Measurements from ENCODE around the gene DIPK1C. TPM values are rescaled to one million over a fixed set of nuclear protein-coding genes. Genes with fewer than 3 reads are reported as not detected.

The DIPK1C gene
- total RNA-seq, 1 experiment from 2014 or later, result not detected

DNA sequence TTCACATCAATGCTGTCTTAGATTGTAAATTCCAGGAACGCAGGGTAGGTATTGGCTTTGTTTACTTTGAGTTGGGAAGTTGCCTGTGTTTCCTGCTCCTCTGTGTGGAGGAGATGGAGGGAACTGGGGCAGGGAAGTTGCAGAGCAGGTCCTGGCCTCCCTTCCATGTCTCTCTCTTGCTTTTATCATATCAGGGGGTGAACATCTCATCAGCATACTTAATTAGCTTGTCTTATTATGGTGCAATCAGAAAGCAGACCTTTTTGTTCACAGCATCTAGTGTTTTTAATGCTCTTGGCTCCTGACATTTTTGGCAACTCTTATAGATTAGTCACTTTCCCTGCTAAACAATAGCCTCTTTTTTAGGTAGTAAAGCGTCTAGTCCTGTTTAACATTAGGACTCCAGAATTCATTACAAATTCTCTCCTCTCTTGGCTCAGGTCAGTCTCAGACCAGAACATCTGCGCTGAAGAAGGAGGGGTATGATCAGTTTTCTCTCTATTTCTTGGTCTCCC is 11.5 kb upstream of the DIPK1C start:
- TF ChIP-seq JUND (IDR thresholded peaks at IDR 0.05) (no peak), EZH2phosphoT487 (IDR thresholded peaks at IDR 0.05; ENCODE audit: borderline replicate concordance) (no peak), CBX3 (IDR thresholded peaks at IDR 0.05; ENCODE audit: low read depth) (no peak), TCF7L2 (IDR thresholded peaks at IDR 0.05; ENCODE audit: borderline replicate concordance, extremely low read depth, insufficient read depth, insufficient read length) (no peak), EGR1 (IDR thresholded peaks at IDR 0.05; ENCODE audit: low read depth) (no peak), SP1 (IDR thresholded peaks at IDR 0.05; ENCODE audit: low read depth) (no peak), CEBPB (IDR thresholded peaks at IDR 0.05; ENCODE audit: low read depth) (no peak), YY1 (IDR thresholded peaks at IDR 0.05; ENCODE audit: extremely low read depth, insufficient replicate concordance, low read depth, low read length) (no peak), EZH2 (IDR thresholded peaks at IDR 0.05) (no peak)
- TF ChIP-seq, protein P1, sequence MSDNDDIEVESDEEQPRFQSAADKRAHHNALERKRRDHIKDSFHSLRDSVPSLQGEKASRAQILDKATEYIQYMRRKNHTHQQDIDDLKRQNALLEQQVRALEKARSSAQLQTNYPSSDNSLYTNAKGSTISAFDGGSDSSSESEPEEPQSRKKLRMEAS (IDR thresholded peaks at IDR 0.05), result no peak
- TF ChIP-seq, protein P2, sequence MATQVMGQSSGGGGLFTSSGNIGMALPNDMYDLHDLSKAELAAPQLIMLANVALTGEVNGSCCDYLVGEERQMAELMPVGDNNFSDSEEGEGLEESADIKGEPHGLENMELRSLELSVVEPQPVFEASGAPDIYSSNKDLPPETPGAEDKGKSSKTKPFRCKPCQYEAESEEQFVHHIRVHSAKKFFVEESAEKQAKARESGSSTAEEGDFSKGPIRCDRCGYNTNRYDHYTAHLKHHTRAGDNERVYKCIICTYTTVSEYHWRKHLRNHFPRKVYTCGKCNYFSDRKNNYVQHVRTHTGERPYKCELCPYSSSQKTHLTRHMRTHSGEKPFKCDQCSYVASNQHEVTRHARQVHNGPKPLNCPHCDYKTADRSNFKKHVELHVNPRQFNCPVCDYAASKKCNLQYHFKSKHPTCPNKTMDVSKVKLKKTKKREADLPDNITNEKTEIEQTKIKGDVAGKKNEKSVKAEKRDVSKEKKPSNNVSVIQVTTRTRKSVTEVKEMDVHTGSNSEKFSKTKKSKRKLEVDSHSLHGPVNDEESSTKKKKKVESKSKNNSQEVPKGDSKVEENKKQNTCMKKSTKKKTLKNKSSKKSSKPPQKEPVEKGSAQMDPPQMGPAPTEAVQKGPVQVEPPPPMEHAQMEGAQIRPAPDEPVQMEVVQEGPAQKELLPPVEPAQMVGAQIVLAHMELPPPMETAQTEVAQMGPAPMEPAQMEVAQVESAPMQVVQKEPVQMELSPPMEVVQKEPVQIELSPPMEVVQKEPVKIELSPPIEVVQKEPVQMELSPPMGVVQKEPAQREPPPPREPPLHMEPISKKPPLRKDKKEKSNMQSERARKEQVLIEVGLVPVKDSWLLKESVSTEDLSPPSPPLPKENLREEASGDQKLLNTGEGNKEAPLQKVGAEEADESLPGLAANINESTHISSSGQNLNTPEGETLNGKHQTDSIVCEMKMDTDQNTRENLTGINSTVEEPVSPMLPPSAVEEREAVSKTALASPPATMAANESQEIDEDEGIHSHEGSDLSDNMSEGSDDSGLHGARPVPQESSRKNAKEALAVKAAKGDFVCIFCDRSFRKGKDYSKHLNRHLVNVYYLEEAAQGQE (IDR thresholded peaks at IDR 0.05; ENCODE audit: low read depth), result no peak
- TF ChIP-seq, protein P3, sequence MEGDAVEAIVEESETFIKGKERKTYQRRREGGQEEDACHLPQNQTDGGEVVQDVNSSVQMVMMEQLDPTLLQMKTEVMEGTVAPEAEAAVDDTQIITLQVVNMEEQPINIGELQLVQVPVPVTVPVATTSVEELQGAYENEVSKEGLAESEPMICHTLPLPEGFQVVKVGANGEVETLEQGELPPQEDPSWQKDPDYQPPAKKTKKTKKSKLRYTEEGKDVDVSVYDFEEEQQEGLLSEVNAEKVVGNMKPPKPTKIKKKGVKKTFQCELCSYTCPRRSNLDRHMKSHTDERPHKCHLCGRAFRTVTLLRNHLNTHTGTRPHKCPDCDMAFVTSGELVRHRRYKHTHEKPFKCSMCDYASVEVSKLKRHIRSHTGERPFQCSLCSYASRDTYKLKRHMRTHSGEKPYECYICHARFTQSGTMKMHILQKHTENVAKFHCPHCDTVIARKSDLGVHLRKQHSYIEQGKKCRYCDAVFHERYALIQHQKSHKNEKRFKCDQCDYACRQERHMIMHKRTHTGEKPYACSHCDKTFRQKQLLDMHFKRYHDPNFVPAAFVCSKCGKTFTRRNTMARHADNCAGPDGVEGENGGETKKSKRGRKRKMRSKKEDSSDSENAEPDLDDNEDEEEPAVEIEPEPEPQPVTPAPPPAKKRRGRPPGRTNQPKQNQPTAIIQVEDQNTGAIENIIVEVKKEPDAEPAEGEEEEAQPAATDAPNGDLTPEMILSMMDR (IDR thresholded peaks at IDR 0.05 in 2 of 3, conservative IDR thresholded peaks at IDR 0.05 in 1 of 3; ENCODE audit: borderline replicate concordance in 1 of 3, insufficient read depth in 1 of 3, low read depth in 2 of 3, low read length in 2 of 3), result no peak
- intact Hi-C loops (cut with micrococcal nuclease), result no loop called here
- H2AFZ ChIP-seq (ENCODE audit: low read depth, low read length, poor library complexity, severe bottlenecking), result no peak overlapping the region

More for the DNA sequence above, 11.5 kb upstream of the DIPK1C start:
- POLR2A ChIA-PET, result no interaction called here
- peaks cover 12% of the 10 kb centered on the region; the same call in 1 of the 2 replicates for H3K27me3 ChIP-seq (ENCODE audit: insufficient read depth, low read length)
- H3K4me2 ChIP-seq (ENCODE audit: low read length), result no peak overlapping the region
- H3K27ac ChIP-seq (ENCODE audit: low read depth, low read length), result no peak overlapping the region
- DNase-seq (ENCODE audit: low read depth, low spot score) (no peak), ATAC-seq (no peak)
- no peaks in the 10 kb centered on the region for H3K79me2 ChIP-seq (ENCODE audit: insufficient read depth, low read length)
- H3K9me3 ChIP-seq (ENCODE audit: control insufficient read depth in 1 of 2, insufficient read depth in 1 of 2, low read depth in 1 of 2, low read length in 2 of 2), result no peaks in the 10 kb centered on the region; a peak in 1 of 4 replicates
- no peaks in the 10 kb centered on the region for H3K4me1 ChIP-seq (ENCODE audit: control insufficient read depth in 1 of 2, insufficient read depth in 2 of 2, low read length in 2 of 2)
- no peak overlapping the region for H3K9ac ChIP-seq (ENCODE audit: low read length)
- H3K4me3 ChIP-seq (replicated peaks in 1 of 2; ENCODE audit: low read depth in 1 of 2, low read length in 2 of 2), result no peak overlapping the region
- H3K36me3 ChIP-seq (ENCODE audit: control insufficient read depth in 1 of 2, insufficient read depth in 2 of 2, low read length in 2 of 2), result no peaks in the 10 kb centered on the region
- CTCF ChIA-PET, result no interaction called here
- no TSS peak for BruUV-seq (replicated peaks)
- RAD21 ChIA-PET (ENCODE audit: low non-redundant PET in 1 of 2, low total read pairs in 2 of 2, uncharacterized antibody in 2 of 2, unreplicated experiment in 2 of 2), result no interaction called here
- no peaks in the 10 kb centered on the region for H3K9me2 ChIP-seq (ENCODE audit: insufficient read depth)
- H4K20me1 ChIP-seq (ENCODE audit: insufficient read depth), result no peaks in the 10 kb centered on the region
